ENCODE data around the gene IFI35.
A peak's percentile ranks its signal among the peaks of the same experiment; 100 is the strongest.
"Not testable (repeated sequence)": the region's sequence is repeated elsewhere in the genome, so short reads cannot be mapped to it uniquely, and the experiment has no call there.

IFI35 gene

GRCh38 chr17:43024407-43025289 is 18.1 kb downstream of the IFI35 start, which contains the start of gene RND2:
RND2 (plus strand) TSS chr17:43025231; CDS start chr17:43025348, 117 bp downstream.
- peak; percentile 57 to 73 for DNase-seq (ENCODE audit: low read depth in 2 of 2)

- DNase-seq (ENCODE audit: low read depth in 2 of 2) = no peak
Observed at GRCh38 chr17:43025290-43025657, 18.7 kb downstream of the IFI35 start.

DNA sequence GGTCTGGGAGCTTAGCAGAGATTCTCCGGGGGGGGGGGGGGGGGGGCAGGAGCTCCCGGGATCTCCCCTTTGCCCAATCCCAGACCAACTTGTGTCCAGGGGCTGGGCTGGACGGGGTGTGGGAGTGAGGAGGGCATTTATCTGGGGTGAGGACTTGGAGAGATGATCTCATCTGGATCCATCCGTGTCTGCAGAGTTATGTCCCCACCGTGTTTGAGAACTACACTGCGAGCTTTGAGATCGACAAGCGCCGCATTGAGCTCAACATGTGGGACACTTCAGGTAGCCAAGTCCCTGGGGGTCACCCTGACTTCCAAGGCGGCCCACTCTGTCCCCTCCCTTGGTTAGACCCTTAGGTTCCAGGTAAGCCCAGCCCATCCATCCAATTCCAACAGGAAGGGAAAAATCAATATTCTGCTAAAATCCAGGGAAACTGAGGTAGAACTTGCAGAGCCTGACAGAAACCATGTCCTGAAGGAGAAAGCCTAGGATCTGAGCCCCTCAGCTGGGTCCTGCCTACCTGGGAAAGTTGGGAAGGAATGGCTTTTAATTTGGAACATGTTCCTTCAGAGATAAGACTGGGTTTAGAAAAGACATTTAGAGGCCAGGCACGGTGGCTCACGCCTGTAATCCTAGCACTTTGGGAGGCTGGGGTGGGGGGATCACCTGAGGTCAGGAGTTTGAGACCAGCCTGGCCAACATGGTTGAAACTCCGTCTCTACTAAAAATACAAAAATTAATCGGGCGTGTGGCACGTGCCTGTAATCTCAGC is 19.4 kb downstream of the IFI35 start:
- no peak for DNase-seq (ENCODE audit: low read depth in 2 of 2)

- no peak for DNase-seq (ENCODE audit: low read depth in 2 of 2)
Observed at GRCh38 chr17:43026595-43026994, 20.0 kb downstream of the IFI35 start.

GRCh38 chr17:43027091-43028032 is 20.8 kb downstream of the IFI35 start:
- DNase-seq (ENCODE audit: low read depth in 2 of 2) = no peak

DNA sequence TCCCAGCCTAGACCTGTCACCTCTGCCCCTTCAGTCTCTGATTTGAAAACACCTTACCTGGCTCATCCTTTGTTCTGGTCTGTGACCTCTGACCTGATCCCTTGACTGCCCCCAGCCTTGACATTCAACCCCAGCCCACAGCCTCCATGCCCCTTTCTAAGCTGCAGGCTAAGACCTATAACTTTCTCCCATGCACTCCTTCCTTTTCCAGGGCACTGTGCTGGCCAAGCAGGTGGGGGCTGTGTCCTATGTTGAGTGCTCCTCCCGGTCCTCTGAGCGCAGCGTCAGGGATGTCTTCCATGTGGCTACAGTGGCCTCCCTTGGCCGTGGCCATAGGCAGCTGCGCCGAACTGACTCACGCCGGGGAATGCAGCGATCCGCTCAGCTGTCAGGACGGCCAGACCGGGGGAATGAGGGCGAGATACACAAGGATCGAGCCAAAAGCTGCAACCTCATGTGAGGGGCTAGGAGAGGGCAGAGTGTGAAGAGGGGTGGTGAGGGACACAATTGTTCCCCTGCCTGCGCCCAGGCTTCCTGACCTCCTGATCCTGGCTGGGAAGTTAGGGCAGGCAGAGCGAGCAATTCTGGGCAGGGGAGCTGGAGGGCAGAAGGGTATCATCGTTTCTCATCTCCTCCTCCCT is 21.8 kb downstream of the IFI35 start:
- DNase-seq (ENCODE audit: low read depth in 2 of 2) = no peak

DNA sequence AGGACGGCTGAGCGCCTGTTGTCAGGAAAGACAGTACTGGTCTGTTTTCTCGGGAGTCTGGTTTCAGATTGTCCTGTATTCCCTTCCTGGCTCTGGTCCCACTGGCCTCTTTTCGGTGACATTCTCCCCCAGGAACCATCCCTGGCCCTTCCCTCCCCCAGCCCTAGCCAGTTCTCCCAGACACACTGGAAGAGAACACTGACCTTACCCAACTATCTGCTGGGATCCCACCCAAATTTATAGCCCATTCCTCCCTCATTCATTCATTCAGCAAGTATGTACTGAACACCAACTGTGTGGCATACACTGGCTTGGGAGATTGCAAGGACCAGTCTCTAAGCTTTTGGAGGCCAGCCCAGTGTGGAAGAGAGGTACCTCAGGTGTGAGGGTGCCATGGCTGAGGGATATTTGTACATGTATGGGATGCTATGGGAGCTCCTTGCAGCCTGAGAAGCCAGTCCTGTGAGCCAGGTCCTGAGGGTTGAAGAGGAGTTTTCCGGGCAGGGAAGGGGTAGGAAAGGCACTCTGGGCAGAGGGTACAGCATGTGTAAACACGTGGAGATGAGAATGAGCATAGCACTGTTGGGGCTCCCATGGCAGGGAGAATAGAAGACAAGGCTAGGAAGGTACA is 23.7 kb downstream of the IFI35 start:
- no peak for DNase-seq (ENCODE audit: low read depth in 2 of 2)

GRCh38 chr17:43031666-43032065 is 25.1 kb downstream of the IFI35 start:
- no peak for DNase-seq (ENCODE audit: low read depth in 2 of 2)

- no peak for DNase-seq (ENCODE audit: low read depth in 2 of 2)
Observed at GRCh38 chr17:43033948-43034881, 27.6 kb downstream of the IFI35 start.

- no peak for DNase-seq (ENCODE audit: low read depth in 2 of 2)
Observed at GRCh38 chr17:43034894-43035293, 28.3 kb downstream of the IFI35 start.

GRCh38 chr17:43039646-43040045 is 33.1 kb downstream of the IFI35 start:
- no peak for DNase-seq (ENCODE audit: low read depth in 2 of 2)

GRCh38 chr17:43040655-43041054 is 34.1 kb downstream of the IFI35 start:
- no peak for DNase-seq (ENCODE audit: low read depth in 2 of 2)

GRCh38 chr17:43042025-43042628 is 35.5 kb downstream of the IFI35 start:
- no peak for DNase-seq (ENCODE audit: low read depth in 2 of 2)

GRCh38 chr17:43043307-43043706 is 36.7 kb downstream of the IFI35 start:
- no peak for DNase-seq (ENCODE audit: low read depth in 2 of 2)

- DNase-seq (ENCODE audit: low read depth in 2 of 2) = no peak
Observed at GRCh38 chr17:43044024-43044423, 37.4 kb downstream of the IFI35 start.

GRCh38 chr17:43051969-43052368 is 45.4 kb downstream of the IFI35 start:
- no peak for DNase-seq (ENCODE audit: low read depth in 2 of 2)

GRCh38 chr17:43053008-43053407 is 46.4 kb downstream of the IFI35 start:
- not testable (repeated sequence) for DNase-seq (ENCODE audit: low read depth in 2 of 2)

DNA sequence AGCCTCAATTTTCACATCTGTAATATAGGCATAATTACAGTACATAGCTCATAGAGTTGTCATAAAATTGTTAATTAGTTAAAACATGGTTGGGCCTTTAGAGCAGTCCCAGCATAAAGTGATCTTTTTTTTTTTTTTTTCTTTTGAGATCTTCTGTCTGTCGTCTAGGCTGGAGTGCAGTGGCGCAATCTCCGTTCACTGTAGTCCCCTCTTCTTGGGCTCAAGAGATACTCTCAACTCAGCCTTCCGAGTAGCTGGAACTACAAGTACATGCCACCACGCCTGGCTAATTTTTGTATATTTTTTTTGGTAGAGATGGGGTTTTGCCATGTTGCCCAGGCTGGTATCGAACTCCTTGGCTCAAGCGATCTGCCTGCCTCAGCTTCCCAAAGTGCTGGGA is 49.5 kb downstream of the IFI35 start:
- DNase-seq (ENCODE audit: low read depth in 2 of 2) = no peak

- no peak for DNase-seq (ENCODE audit: low read depth in 2 of 2)
Observed at GRCh38 chr17:43062984-43063638, 56.5 kb downstream of the IFI35 start.

Data from stimulated activated CD8-positive, alpha-beta memory T cell treated with anti-CD3 and anti-CD28 coated beads, Interleukin-15, amount 100 ng/mL, for 48 hours (primary cell).